ENCODE measurements around the gene RAPGEF4.
A peak's percentile ranks its signal among the peaks of the same experiment; 100 is the strongest.
"Not testable (repeated sequence)": the region's sequence is repeated elsewhere in the genome, so short reads cannot be mapped to it uniquely, and the experiment has no call there.

RAPGEF4 gene

GRCh38 chr2:173002751-173003541 is 267.3 kb downstream of the RAPGEF4 start:
- no peak for DNase-seq

DNA sequence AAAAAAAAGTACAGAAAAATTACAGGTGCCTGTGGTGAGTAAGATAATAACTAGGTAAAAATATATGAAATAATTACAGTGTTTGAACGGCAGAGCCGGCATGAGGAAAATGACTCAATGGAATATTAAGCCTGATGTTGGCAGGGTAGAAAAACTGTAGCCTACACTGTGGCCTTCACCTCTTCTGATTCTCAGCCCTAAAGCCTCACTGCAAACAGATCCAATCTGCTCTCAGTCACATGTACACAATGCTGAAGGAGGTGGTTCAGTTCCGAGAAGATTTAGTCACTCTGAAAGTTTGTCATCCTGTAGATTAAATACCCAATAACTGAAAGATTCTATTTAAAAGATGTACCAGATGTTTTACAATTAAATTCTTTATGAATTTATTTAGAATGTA is 273.1 kb downstream of the RAPGEF4 start:
- DNase-seq = no peak

DNA sequence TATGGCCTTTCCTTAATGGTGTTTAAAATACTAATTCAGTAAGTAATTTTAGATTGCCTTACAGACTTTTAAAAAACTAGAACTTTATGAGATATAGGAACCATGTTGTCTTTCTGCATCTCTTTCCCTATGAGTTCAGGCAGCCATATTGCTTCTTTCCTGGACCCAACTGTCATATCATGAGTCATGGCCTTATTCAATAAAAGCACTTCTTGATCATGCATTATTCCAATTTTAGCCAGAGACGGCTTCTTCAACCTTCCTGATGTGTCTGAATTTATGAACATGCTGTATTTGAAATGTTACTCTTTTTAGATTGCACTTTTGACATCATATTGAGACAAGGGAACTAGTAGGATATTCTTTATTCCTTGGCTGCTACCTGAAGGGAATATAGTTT is 274.6 kb downstream of the RAPGEF4 start:
- DNase-seq = no peak

- no peak for DNase-seq
Measured at GRCh38 chr2:173016451-173016850, 280.8 kb downstream of the RAPGEF4 start.

DNA sequence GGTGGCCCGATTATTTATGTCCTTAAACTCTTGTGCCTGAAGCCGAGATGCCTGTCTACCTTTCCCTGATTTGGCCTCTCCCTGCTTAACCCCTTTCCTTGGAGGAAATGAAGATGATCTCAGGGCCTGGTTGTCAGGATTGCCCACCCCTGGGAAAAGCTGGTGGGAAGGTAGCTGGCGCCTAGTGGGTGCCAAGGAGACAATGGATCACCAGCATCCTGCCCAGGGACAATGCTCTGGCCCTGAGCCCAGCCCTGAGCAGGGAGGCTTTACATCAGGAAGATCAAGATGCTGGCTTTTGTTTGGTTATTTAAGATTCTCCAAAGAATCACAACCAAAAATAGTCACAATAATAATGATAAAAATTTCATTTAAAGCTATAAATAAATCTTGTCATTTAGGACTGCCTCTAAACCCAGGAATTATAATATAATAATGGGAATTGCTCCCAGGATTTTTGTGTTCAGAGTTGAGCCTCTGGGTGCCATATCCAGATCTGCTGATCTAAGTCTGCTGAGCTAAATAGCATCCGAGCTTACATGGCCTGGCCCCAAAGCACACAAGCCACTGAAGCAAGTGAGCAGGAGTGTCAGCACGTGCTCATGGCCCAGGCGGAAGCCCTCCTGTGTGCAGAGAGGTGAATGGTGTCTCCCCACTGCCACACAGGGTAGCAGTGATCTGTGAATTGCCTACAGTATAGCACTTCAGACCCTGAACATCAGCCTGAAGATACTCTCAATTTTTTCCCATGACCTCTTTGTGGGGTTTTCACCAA is 282.2 kb downstream of the RAPGEF4 start:
- DNase-seq = no peak

- no peak for DNase-seq
Measured at GRCh38 chr2:173019755-173020154, 284.1 kb downstream of the RAPGEF4 start.

DNA sequence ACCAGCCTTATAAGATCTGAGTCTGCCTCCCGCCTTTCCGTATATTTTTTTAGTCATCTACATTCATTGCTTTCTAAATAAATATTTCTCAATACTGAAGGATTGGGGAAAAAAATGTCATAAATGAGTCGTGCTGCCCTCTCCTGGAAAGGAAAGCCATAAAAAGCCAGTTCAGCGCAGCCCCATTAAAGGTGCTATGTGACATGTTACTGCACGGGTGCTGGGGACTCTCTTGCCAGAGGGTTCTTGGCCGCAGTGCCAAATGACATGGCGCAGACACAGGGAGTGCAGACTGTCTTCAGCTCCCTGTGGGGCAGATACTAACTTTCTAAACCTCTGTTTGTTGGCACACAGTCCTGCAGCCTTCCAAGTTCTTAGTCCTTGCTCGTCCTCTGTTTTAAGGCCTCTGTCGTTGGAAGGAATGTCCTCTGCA is 286.3 kb downstream of the RAPGEF4 start:
- DNase-seq = no peak

DNA sequence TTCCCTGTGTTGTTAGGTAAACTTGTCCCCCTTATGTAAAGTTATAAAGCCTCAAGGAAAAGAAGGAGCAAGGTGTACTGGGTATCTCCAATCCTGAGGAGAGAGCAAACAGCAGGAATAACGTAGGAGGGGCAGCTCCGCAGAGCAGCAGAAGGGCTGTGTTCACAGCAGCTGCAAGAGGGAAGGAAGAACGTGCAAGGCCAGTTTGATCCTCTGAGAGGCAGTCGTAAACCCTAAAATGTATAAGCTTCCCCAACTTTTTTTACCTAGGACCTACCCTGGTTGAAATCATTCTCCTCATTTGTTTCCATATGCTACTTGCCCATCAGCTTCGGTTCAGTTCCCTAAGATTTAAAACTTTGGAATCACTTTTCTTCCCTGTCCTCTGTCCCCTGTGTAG is 288.1 kb downstream of the RAPGEF4 start:
- no peak for DNase-seq

GRCh38 chr2:173026479-173026878 is 290.8 kb downstream of the RAPGEF4 start:
- DNase-seq = no peak

- DNase-seq = peak; percentile 79
Measured at GRCh38 chr2:173027181-173028128, 291.8 kb downstream of the RAPGEF4 start.

DNA sequence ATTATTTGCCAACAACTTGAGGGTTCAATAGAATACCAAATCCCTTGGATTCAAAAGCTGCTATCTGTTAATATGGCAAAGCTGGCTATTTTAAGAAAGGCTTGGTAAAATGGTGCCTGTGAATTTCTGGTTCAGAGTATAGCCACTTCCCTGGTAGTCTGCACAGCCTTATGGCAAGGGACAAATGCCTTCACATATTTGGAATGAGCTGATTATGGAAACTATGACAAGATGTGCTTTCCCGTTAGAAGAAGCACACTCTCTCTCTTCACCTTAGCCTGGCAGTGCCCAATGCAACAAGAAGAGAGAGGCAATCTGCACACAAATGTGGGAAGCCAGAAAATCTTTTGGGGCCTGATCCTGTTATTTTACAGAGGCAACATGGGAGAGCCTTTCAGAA is 292.5 kb downstream of the RAPGEF4 start:
- DNase-seq = no peak

DNA sequence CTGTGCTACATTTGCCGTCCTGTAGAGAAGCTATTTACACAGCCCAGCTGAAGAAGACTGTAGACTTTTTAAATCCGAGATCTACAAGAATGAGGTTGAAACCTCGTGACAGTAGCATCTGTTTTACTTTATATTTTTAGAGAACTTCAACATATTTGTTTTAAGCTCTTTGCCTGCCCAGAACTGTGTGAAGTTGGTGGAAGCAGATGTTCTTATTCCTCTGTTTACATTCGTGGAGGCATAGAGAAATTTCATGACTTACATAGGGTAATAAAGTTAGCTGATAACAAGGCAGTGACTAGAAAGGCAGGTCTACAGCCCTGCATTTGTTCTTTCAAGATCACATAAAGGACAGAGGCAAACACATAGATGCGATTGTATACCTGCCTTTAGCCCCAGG is 293.0 kb downstream of the RAPGEF4 start:
- DNase-seq = no peak

DNA sequence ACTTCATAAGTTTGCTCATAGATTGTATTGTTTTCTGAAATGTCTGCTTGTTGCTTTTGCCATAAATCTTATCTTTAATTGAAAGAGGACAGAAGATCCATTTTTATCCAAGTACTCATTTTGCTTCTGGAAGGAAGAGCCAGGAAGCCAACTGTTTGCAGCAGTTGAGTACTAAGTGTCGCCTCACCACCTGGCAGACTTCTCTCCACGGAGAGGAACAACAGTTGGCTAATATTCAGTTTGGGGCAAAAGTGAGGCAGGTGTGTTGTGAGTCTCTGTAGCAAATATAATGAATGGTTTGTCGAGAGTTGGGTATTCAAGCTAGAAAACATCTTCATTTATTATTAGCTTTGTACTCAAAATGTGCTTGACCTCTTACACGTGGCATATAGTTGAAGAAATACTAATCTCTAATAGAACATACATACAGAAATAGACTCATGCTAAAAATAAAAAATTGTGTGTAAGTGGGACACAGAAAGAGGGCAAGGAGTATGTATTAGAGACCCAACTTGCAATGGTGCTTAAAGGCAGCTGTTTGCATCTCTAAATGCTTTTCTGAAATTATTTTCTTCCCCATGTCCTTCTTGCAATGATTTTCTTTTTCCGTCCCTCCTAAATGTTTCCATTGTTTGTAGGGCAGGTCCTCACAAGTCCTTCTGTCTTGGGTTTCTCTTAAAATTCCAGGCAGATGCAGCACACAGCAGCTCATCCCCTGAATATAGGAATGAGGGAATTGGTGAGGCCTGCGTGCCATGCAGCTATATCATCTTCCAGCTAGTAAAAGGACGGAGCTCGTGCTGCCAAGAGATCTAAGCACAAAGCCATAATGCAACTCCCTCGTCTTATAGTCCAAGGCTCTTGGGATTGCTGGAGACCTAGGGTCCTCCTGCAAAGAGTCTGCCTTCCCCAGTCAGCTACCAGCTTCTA is 295.2 kb downstream of the RAPGEF4 start:
- DNase-seq = no peak

- no peak for DNase-seq
Measured at GRCh38 chr2:173032032-173032431, 296.4 kb downstream of the RAPGEF4 start.

- DNase-seq = no peak
Measured at GRCh38 chr2:173033084-173033483, 297.4 kb downstream of the RAPGEF4 start.

DNA sequence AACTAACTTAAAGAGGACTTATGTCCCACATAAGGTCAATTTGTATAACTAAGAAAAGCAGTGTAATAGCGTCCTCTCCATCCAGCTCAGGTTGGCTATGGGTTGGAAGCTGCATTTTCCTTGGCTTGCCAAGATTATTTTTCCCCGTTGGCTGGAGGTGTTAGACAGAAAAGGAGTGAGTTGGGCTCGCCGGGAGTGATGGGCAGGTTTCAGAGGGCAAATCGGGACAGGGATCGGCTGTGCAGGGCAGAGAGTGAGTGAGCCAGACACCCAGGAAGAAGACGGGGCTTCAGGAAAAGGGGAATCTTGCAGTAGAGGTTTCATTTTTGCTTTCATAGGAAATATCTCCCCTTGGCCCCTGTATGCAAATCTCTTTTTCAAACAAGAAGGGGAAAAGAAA is 298.5 kb downstream of the RAPGEF4 start:
- no peak for DNase-seq

DNA sequence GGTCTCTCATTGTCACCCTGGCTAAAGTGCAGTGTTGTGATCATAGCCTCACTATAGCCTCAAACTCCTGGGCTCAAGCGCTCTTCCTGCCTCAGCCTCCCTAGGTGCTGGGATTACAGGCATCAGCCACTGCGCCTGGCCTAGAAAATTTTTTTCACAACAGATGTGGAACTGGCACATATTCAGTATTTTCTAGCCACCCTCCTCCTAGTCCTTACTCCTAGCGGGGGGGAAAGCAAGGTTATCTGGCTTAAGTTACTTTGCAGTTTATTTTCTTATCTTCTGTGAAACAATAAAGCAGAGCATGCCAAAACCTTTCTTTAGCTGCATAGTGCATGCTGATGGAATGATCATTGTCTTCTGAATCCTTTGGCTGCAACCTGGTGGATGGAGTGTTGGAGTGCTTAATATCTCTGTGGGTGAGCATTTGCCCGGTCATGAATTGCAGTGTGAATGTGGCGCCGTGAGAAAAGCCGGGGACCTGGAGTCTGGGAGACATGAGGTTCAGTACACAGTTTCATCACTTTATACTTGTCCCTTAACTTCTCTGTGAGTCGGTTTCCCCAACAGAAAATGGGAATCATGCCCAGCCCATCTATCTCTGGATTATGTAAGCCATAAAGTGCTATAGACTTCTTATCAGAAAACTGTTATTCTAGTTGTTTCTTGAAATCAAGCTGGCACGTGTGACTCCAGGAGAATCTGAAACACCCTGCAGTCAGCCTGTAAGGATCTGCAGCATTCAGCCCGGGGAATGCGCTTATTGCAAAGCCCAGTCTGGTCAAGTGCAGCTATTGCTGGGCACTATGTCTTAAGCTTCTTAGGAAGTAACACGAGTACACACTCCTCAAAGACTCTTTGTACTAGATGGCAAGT is 301.8 kb downstream of the RAPGEF4 start:
- DNase-seq = no peak

DNA sequence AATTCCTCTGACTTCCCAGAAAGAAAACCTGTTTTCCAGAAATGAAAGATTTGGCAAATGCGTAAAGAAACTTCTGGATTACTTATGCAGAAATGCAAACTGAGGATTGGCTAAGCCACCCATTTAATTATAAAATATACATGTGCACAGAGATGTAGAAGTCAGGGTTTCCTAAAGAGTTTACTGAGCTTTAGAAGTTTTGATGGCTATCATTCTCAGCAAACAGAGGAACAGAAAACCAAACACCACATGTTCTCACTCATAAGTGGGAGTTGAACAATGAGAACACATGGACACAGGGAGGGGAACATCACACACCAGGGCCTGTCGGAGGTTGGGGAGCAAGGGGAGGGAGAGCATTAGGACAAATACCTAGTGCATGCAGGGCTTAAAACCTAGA is 302.6 kb downstream of the RAPGEF4 start:
- DNase-seq = not testable (repeated sequence)

GRCh38 chr2:173040729-173041128 is 305.1 kb downstream of the RAPGEF4 start:
- DNase-seq = no peak

GRCh38 chr2:173043476-173043875 is 307.8 kb downstream of the RAPGEF4 start:
- no peak for DNase-seq

Measured in activated T-cell treated with anti-CD3 and anti-CD28 coated beads, Interleukin-2, amount 50 U/mL, for 48 hours (primary cell).